Measurements from ENCODE around the gene CAMK2G.
A peak's percentile ranks its signal among the peaks of the same experiment; 100 is the strongest.

Gene CAMK2G

GRCh38 chr10:73780966-73781365, 93.4 kb downstream of the CAMK2G start:
- H3K36me3 ChIP-seq (ENCODE audit: control insufficient read depth in 2 of 2, insufficient read depth in 2 of 2, low read length in 2 of 2) = peaks cover 5 to 7% of the 10 kb centered on the region in 2 donors
- no peaks in the 10 kb centered on the region for H3K9me3 ChIP-seq (ENCODE audit: control insufficient read depth in 2 of 2, low read length in 2 of 2)
- peaks cover 26% of the 10 kb centered on the region for H3K4me1 ChIP-seq (ENCODE audit: control insufficient read depth, insufficient read depth, low read length)

GRCh38 chr10:73780301-73780700, 94.1 kb downstream of the CAMK2G start:
- no peaks in the 10 kb centered on the region for H3K9me3 ChIP-seq (ENCODE audit: control insufficient read depth in 2 of 2, low read length in 2 of 2)
- H3K36me3 ChIP-seq (ENCODE audit: control insufficient read depth in 2 of 2, insufficient read depth in 2 of 2, low read length in 2 of 2) = peaks cover 10 to 11% of the 10 kb centered on the region in 2 donors
- no peaks in the 10 kb centered on the region for H3K27me3 ChIP-seq (ENCODE audit: control insufficient read depth in 1 of 2, insufficient read depth in 2 of 2, low read length in 2 of 2)
- peaks cover 27% of the 10 kb centered on the region for H3K4me1 ChIP-seq (ENCODE audit: control insufficient read depth, insufficient read depth, low read length)
- H3K9ac ChIP-seq (ENCODE audit: low read length in 2 of 2) = no peak overlapping the region
- H3K27ac ChIP-seq (ENCODE audit: low read length) = no peak overlapping the region
- no peak overlapping the region for H3K4me3 ChIP-seq (ENCODE audit: low read length in 2 of 2)

More at GRCh38 chr10:73780966-73781365, 93.4 kb downstream of the CAMK2G start:
- H3K4me3 ChIP-seq (ENCODE audit: low read length in 2 of 2) = peak overlapping the region; percentile 89 to 90
- peak overlapping the region; percentile 86 to 91 for H3K9ac ChIP-seq (ENCODE audit: low read length in 2 of 2)
- no peaks in the 10 kb centered on the region for H3K27me3 ChIP-seq (ENCODE audit: control insufficient read depth in 1 of 2, insufficient read depth in 2 of 2, low read length in 2 of 2)
- no peak overlapping the region for H3K27ac ChIP-seq (ENCODE audit: low read length)

GRCh38 chr10:73779539-73780197, 94.7 kb downstream of the CAMK2G start:
- Histone ChIP-seq H3K27ac (ENCODE audit: low read length) (no peak overlapping the region), H3K9ac (ENCODE audit: low read length in 2 of 2) (no peak overlapping the region), H3K9me3 (ENCODE audit: control insufficient read depth in 2 of 2, low read length in 2 of 2) (no peaks in the 10 kb centered on the region), H3K27me3 (ENCODE audit: control insufficient read depth in 1 of 2, insufficient read depth in 2 of 2, low read length in 2 of 2) (no peaks in the 10 kb centered on the region), H3K36me3 (ENCODE audit: control insufficient read depth in 2 of 2, insufficient read depth in 2 of 2, low read length in 2 of 2) (peaks cover 11 to 14% of the 10 kb centered on the region in 2 donors), H3K4me1 (ENCODE audit: control insufficient read depth, insufficient read depth, low read length) (peaks cover 33% of the 10 kb centered on the region), H3K4me3 (ENCODE audit: low read length in 2 of 2) (no peak overlapping the region)

GRCh38 chr10:73779018-73779417, 95.3 kb downstream of the CAMK2G start:
- Histone ChIP-seq H3K27ac (ENCODE audit: low read length) (no peak overlapping the region), H3K36me3 (ENCODE audit: control insufficient read depth in 2 of 2, insufficient read depth in 2 of 2, low read length in 2 of 2) (peaks cover 11 to 14% of the 10 kb centered on the region in 2 donors), H3K9ac (ENCODE audit: low read length in 2 of 2) (no peak overlapping the region), H3K4me3 (ENCODE audit: low read length in 2 of 2) (no peak overlapping the region), H3K27me3 (ENCODE audit: control insufficient read depth in 1 of 2, insufficient read depth in 2 of 2, low read length in 2 of 2) (no peaks in the 10 kb centered on the region), H3K4me1 (ENCODE audit: control insufficient read depth, insufficient read depth, low read length) (peaks cover 39% of the 10 kb centered on the region), H3K9me3 (ENCODE audit: control insufficient read depth in 2 of 2, low read length in 2 of 2) (no peaks in the 10 kb centered on the region)

- no peaks in the 10 kb centered on the region for H3K9me3 ChIP-seq (ENCODE audit: control insufficient read depth in 2 of 2, low read length in 2 of 2)
- peaks cover 36% of the 10 kb centered on the region for H3K4me1 ChIP-seq (ENCODE audit: control insufficient read depth, insufficient read depth, low read length)
- H3K27me3 ChIP-seq (ENCODE audit: control insufficient read depth in 1 of 2, insufficient read depth in 2 of 2, low read length in 2 of 2) = no peaks in the 10 kb centered on the region
- H3K36me3 ChIP-seq (ENCODE audit: control insufficient read depth in 2 of 2, insufficient read depth in 2 of 2, low read length in 2 of 2) = peaks cover 24 to 30% of the 10 kb centered on the region in 2 donors
- peak overlapping the region; percentile 41 to 42 for H3K9ac ChIP-seq (ENCODE audit: low read length in 2 of 2)
- H3K27ac ChIP-seq (ENCODE audit: low read length) = no peak overlapping the region
- peak overlapping the region in 1 of 2 donors; percentile 57 for H3K4me3 ChIP-seq (ENCODE audit: low read length in 2 of 2)
Observed at GRCh38 chr10:73774637-73775036, 99.7 kb downstream of the CAMK2G start.

- peak overlapping the region; percentile 91 for H3K27ac ChIP-seq (ENCODE audit: low read length)
- H3K4me3 ChIP-seq (ENCODE audit: low read length in 2 of 2) = peak overlapping the region; percentile 93 to 96
- H3K36me3 ChIP-seq (ENCODE audit: control insufficient read depth in 2 of 2, insufficient read depth in 2 of 2, low read length in 2 of 2) = peaks cover 35 to 42% of the 10 kb centered on the region in 2 donors
- H3K4me1 ChIP-seq (ENCODE audit: control insufficient read depth, insufficient read depth, low read length) = peaks cover 36% of the 10 kb centered on the region
- H3K9ac ChIP-seq (ENCODE audit: low read length in 2 of 2) = peak overlapping the region; percentile 79 to 89
- H3K9me3 ChIP-seq (ENCODE audit: control insufficient read depth in 2 of 2, low read length in 2 of 2) = no peaks in the 10 kb centered on the region
- no peaks in the 10 kb centered on the region for H3K27me3 ChIP-seq (ENCODE audit: control insufficient read depth in 1 of 2, insufficient read depth in 2 of 2, low read length in 2 of 2)
Observed at GRCh38 chr10:73773152-73773879, 101.0 kb downstream of the CAMK2G start.

- peak overlapping the region; percentile 93 to 96 for H3K4me3 ChIP-seq (ENCODE audit: low read length in 2 of 2)
- H3K27me3 ChIP-seq (ENCODE audit: control insufficient read depth in 1 of 2, insufficient read depth in 2 of 2, low read length in 2 of 2) = no peaks in the 10 kb centered on the region
- peaks cover 36% of the 10 kb centered on the region for H3K4me1 ChIP-seq (ENCODE audit: control insufficient read depth, insufficient read depth, low read length)
- peaks cover 37 to 47% of the 10 kb centered on the region in 2 donors for H3K36me3 ChIP-seq (ENCODE audit: control insufficient read depth in 2 of 2, insufficient read depth in 2 of 2, low read length in 2 of 2)
- H3K9ac ChIP-seq (ENCODE audit: low read length in 2 of 2) = peak overlapping the region; percentile 79 to 89
- peak overlapping the region; percentile 91 for H3K27ac ChIP-seq (ENCODE audit: low read length)
- H3K9me3 ChIP-seq (ENCODE audit: control insufficient read depth in 2 of 2, low read length in 2 of 2) = no peaks in the 10 kb centered on the region
Observed at GRCh38 chr10:73772281-73773151, 101.8 kb downstream of the CAMK2G start.

- Histone ChIP-seq H3K27ac (ENCODE audit: low read length) (peak overlapping the region; percentile 91), H3K36me3 (ENCODE audit: control insufficient read depth in 2 of 2, insufficient read depth in 2 of 2, low read length in 2 of 2) (peaks cover 39 to 50% of the 10 kb centered on the region in 2 donors), H3K9ac (ENCODE audit: low read length in 2 of 2) (peak overlapping the region; percentile 79 to 89), H3K9me3 (ENCODE audit: control insufficient read depth in 2 of 2, low read length in 2 of 2) (no peaks in the 10 kb centered on the region), H3K4me1 (ENCODE audit: control insufficient read depth, insufficient read depth, low read length) (peaks cover 36% of the 10 kb centered on the region), H3K27me3 (ENCODE audit: control insufficient read depth in 1 of 2, insufficient read depth in 2 of 2, low read length in 2 of 2) (no peaks in the 10 kb centered on the region), H3K4me3 (ENCODE audit: low read length in 2 of 2) (peak overlapping the region; percentile 93 to 96)
Observed at GRCh38 chr10:73771722-73772280, 102.6 kb downstream of the CAMK2G start.

- Histone ChIP-seq H3K36me3 (ENCODE audit: control insufficient read depth in 2 of 2, insufficient read depth in 2 of 2, low read length in 2 of 2) (peaks cover 59 to 64% of the 10 kb centered on the region in 2 donors), H3K27me3 (ENCODE audit: control insufficient read depth in 1 of 2, insufficient read depth in 2 of 2, low read length in 2 of 2) (no peaks in the 10 kb centered on the region), H3K9ac (ENCODE audit: low read length in 2 of 2) (no peak overlapping the region), H3K4me1 (ENCODE audit: control insufficient read depth, insufficient read depth, low read length) (peaks cover 24% of the 10 kb centered on the region), H3K4me3 (ENCODE audit: low read length in 2 of 2) (no peak overlapping the region), H3K27ac (ENCODE audit: low read length) (no peak overlapping the region), H3K9me3 (ENCODE audit: control insufficient read depth in 2 of 2, low read length in 2 of 2) (no peaks in the 10 kb centered on the region)
Observed at GRCh38 chr10:73769396-73769795, 105.0 kb downstream of the CAMK2G start.

- Histone ChIP-seq H3K9me3 (ENCODE audit: control insufficient read depth in 2 of 2, low read length in 2 of 2) (no peaks in the 10 kb centered on the region), H3K9ac (ENCODE audit: low read length in 2 of 2) (no peak overlapping the region), H3K36me3 (ENCODE audit: control insufficient read depth in 2 of 2, insufficient read depth in 2 of 2, low read length in 2 of 2) (peaks cover 62 to 67% of the 10 kb centered on the region in 2 donors), H3K4me1 (ENCODE audit: control insufficient read depth, insufficient read depth, low read length) (peaks cover 19% of the 10 kb centered on the region), H3K27me3 (ENCODE audit: control insufficient read depth in 1 of 2, insufficient read depth in 2 of 2, low read length in 2 of 2) (no peaks in the 10 kb centered on the region), H3K27ac (ENCODE audit: low read length) (no peak overlapping the region), H3K4me3 (ENCODE audit: low read length in 2 of 2) (no peak overlapping the region)
Observed at GRCh38 chr10:73768881-73769280, 105.5 kb downstream of the CAMK2G start.

Measured in stomach smooth muscle (tissue), 2 donors.